ENCODE results near the gene KRTAP4-8.
"Not testable (repeated sequence)": the region's sequence is repeated elsewhere in the genome, so short reads cannot be mapped to it uniquely, and the experiment has no call there.

- not testable (repeated sequence) for TF ChIP-seq CTCF (conservative IDR thresholded peaks at IDR 0.05; ENCODE audit: low read depth, low read length); EZH2 (IDR thresholded peaks at IDR 0.05; ENCODE audit: low read length, unreplicated experiment)
These were observed 7.4 kb upstream of the KRTAP4-8 start, which contains the start of gene KRTAP4-9 for GRCh38 chr17:41105347-41105746.

All from PC-3 (cell line).